Measurements from ENCODE around the gene SPATA32.

The SPATA32 gene

GRCh38 chr17:45233423-45233924 lies 28.4 kb downstream of the SPATA32 start:
- H3K4me1 ChIP-seq (ENCODE audit: control insufficient read depth in 1 of 2, insufficient read depth in 2 of 2, low read length in 2 of 2): peaks cover 9 to 14% of the 10 kb centered on the region in 2 experiments
- H3K23ac ChIP-seq (ENCODE audit: low read length): no peak overlapping the region
- no peak overlapping the region for H3K4ac ChIP-seq (ENCODE audit: low read depth, low read length)
- no peak for DNase-seq
- H4K12ac ChIP-seq (ENCODE audit: low read depth, low read length): no peak overlapping the region
- H3K14ac ChIP-seq (ENCODE audit: low read length): no peak overlapping the region
- no peak overlapping the region for H2AK5ac ChIP-seq (ENCODE audit: low read length)
- H3K4me3 ChIP-seq (ENCODE audit: low read depth, low read length): no peak overlapping the region
- H3K9me3 ChIP-seq (ENCODE audit: insufficient read depth, low read depth, low read length): peaks cover 2% of the 10 kb centered on the region
- no peak overlapping the region for H3K9ac ChIP-seq (ENCODE audit: low read length)
- no peaks in the 10 kb centered on the region for H3K36me3 ChIP-seq (ENCODE audit: control insufficient read depth in 1 of 2, insufficient read depth in 2 of 2, low read length in 2 of 2)
- no peak overlapping the region for H3K27ac ChIP-seq (ENCODE audit: low read depth, low read length)
- H2BK12ac ChIP-seq (ENCODE audit: low read length): no peak overlapping the region
- no peaks in the 10 kb centered on the region for H3K27me3 ChIP-seq (ENCODE audit: insufficient read depth, low read length)
- WGBS (ENCODE audit: extremely low coverage, insufficient coverage, insufficient read length): no CpG with 5 or more reads among the region's 8 CpGs
- H3K18ac ChIP-seq (ENCODE audit: low read length): no peak overlapping the region
- H4K91ac ChIP-seq (ENCODE audit: low read depth, low read length): no peak overlapping the region
- H2AFZ ChIP-seq (ENCODE audit: insufficient read depth, low read length, poor library complexity): no peak overlapping the region
- no peak overlapping the region for H2BK5ac ChIP-seq (ENCODE audit: low read depth, low read length, poor library complexity)
- no peak overlapping the region for H3K4me2 ChIP-seq (ENCODE audit: low read length)
- no peak overlapping the region for H2BK120ac ChIP-seq (ENCODE audit: insufficient read depth, low read length, poor library complexity)
- H3K79me2 ChIP-seq (ENCODE audit: control insufficient read depth, insufficient read depth, low read length, poor library complexity): no peaks in the 10 kb centered on the region
- no peak overlapping the region for H4K8ac ChIP-seq (ENCODE audit: low read depth, low read length)
- no peaks in the 10 kb centered on the region for H3K79me1 ChIP-seq (ENCODE audit: low read length)

- no peaks in the 10 kb centered on the region for H3K27me3 ChIP-seq (ENCODE audit: insufficient read depth, low read length)
- no peaks in the 10 kb centered on the region for H3K79me1 ChIP-seq (ENCODE audit: low read length)
- H3K9ac ChIP-seq (ENCODE audit: low read length): no peak overlapping the region
- no peak overlapping the region for H2BK5ac ChIP-seq (ENCODE audit: low read depth, low read length, poor library complexity)
- no peaks in the 10 kb centered on the region for H3K79me2 ChIP-seq (ENCODE audit: control insufficient read depth, insufficient read depth, low read length, poor library complexity)
- H4K8ac ChIP-seq (ENCODE audit: low read depth, low read length): no peak overlapping the region
- H3K18ac ChIP-seq (ENCODE audit: low read length): no peak overlapping the region
- H3K23ac ChIP-seq (ENCODE audit: low read length): no peak overlapping the region
- no peak overlapping the region for H3K27ac ChIP-seq (ENCODE audit: low read depth, low read length)
- no peaks in the 10 kb centered on the region for H3K36me3 ChIP-seq (ENCODE audit: control insufficient read depth in 1 of 2, insufficient read depth in 2 of 2, low read length in 2 of 2)
- no peak overlapping the region for H2AK5ac ChIP-seq (ENCODE audit: low read length)
- H3K9me3 ChIP-seq (ENCODE audit: insufficient read depth, low read depth, low read length): peaks cover 2% of the 10 kb centered on the region
- no peak overlapping the region for H3K4me2 ChIP-seq (ENCODE audit: low read length)
- WGBS (ENCODE audit: extremely low coverage, insufficient coverage, insufficient read length): no CpG with 5 or more reads among the region's 9 CpGs
- peaks cover 10 to 14% of the 10 kb centered on the region in 2 experiments for H3K4me1 ChIP-seq (ENCODE audit: control insufficient read depth in 1 of 2, insufficient read depth in 2 of 2, low read length in 2 of 2)
- DNase-seq: no peak
- H4K91ac ChIP-seq (ENCODE audit: low read depth, low read length): no peak overlapping the region
- H2AFZ ChIP-seq (ENCODE audit: insufficient read depth, low read length, poor library complexity): no peak overlapping the region
- H2BK120ac ChIP-seq (ENCODE audit: insufficient read depth, low read length, poor library complexity): no peak overlapping the region
- H4K12ac ChIP-seq (ENCODE audit: low read depth, low read length): no peak overlapping the region
- no peak overlapping the region for H3K4ac ChIP-seq (ENCODE audit: low read depth, low read length)
- H3K4me3 ChIP-seq (ENCODE audit: low read depth, low read length): peak overlapping the region; percentile 21
- no peak overlapping the region for H3K14ac ChIP-seq (ENCODE audit: low read length)
- H2BK12ac ChIP-seq (ENCODE audit: low read length): no peak overlapping the region
Measured at GRCh38 chr17:45232514-45233422, 29.1 kb downstream of the SPATA32 start.

GRCh38 chr17:45231481-45232116 lies 30.3 kb downstream of the SPATA32 start:
- peaks cover 2% of the 10 kb centered on the region for H3K9me3 ChIP-seq (ENCODE audit: insufficient read depth, low read depth, low read length)
- no peak overlapping the region for H4K91ac ChIP-seq (ENCODE audit: low read depth, low read length)
- H3K79me1 ChIP-seq (ENCODE audit: low read length): no peaks in the 10 kb centered on the region
- no peak overlapping the region for H2AFZ ChIP-seq (ENCODE audit: insufficient read depth, low read length, poor library complexity)
- peaks cover 10 to 14% of the 10 kb centered on the region in 2 experiments for H3K4me1 ChIP-seq (ENCODE audit: control insufficient read depth in 1 of 2, insufficient read depth in 2 of 2, low read length in 2 of 2)
- H4K8ac ChIP-seq (ENCODE audit: low read depth, low read length): no peak overlapping the region
- H3K79me2 ChIP-seq (ENCODE audit: control insufficient read depth, insufficient read depth, low read length, poor library complexity): no peaks in the 10 kb centered on the region
- no CpG with 5 or more reads among the region's 19 CpGs for WGBS (ENCODE audit: extremely low coverage, insufficient coverage, insufficient read length)
- H3K18ac ChIP-seq (ENCODE audit: low read length): no peak overlapping the region
- no peak overlapping the region for H2BK12ac ChIP-seq (ENCODE audit: low read length)
- no peak overlapping the region for H4K12ac ChIP-seq (ENCODE audit: low read depth, low read length)
- H2BK120ac ChIP-seq (ENCODE audit: insufficient read depth, low read length, poor library complexity): no peak overlapping the region
- peak in 1 of 2 donors; percentile 53 for DNase-seq
- no peaks in the 10 kb centered on the region for H3K27me3 ChIP-seq (ENCODE audit: insufficient read depth, low read length)
- no peak overlapping the region for H3K9ac ChIP-seq (ENCODE audit: low read length)
- no peak overlapping the region for H3K14ac ChIP-seq (ENCODE audit: low read length)
- H3K36me3 ChIP-seq (ENCODE audit: control insufficient read depth in 1 of 2, insufficient read depth in 2 of 2, low read length in 2 of 2): no peaks in the 10 kb centered on the region
- no peak overlapping the region for H3K27ac ChIP-seq (ENCODE audit: low read depth, low read length)
- H2AK5ac ChIP-seq (ENCODE audit: low read length): no peak overlapping the region
- no peak overlapping the region for H2BK5ac ChIP-seq (ENCODE audit: low read depth, low read length, poor library complexity)
- H3K23ac ChIP-seq (ENCODE audit: low read length): no peak overlapping the region
- H3K4me3 ChIP-seq (ENCODE audit: low read depth, low read length): no peak overlapping the region
- H3K4ac ChIP-seq (ENCODE audit: low read depth, low read length): no peak overlapping the region
- H3K4me2 ChIP-seq (ENCODE audit: low read length): no peak overlapping the region

- no peak overlapping the region for H3K4me3 ChIP-seq (ENCODE audit: low read depth, low read length)
- H4K8ac ChIP-seq (ENCODE audit: low read depth, low read length): no peak overlapping the region
- no peak overlapping the region for H3K9ac ChIP-seq (ENCODE audit: low read length)
- no peak overlapping the region for H3K27ac ChIP-seq (ENCODE audit: low read depth, low read length)
- H3K23ac ChIP-seq (ENCODE audit: low read length): no peak overlapping the region
- no peaks in the 10 kb centered on the region for H3K36me3 ChIP-seq (ENCODE audit: control insufficient read depth in 1 of 2, insufficient read depth in 2 of 2, low read length in 2 of 2)
- peak in 1 of 2 donors; percentile 4 for DNase-seq
- H3K79me2 ChIP-seq (ENCODE audit: control insufficient read depth, insufficient read depth, low read length, poor library complexity): no peaks in the 10 kb centered on the region
- H2AFZ ChIP-seq (ENCODE audit: insufficient read depth, low read length, poor library complexity): no peak overlapping the region
- no peak overlapping the region for H4K12ac ChIP-seq (ENCODE audit: low read depth, low read length)
- H3K14ac ChIP-seq (ENCODE audit: low read length): no peak overlapping the region
- H2AK5ac ChIP-seq (ENCODE audit: low read length): peak overlapping the region; percentile 32
- no peak overlapping the region for H4K91ac ChIP-seq (ENCODE audit: low read depth, low read length)
- H3K4ac ChIP-seq (ENCODE audit: low read depth, low read length): no peak overlapping the region
- H2BK120ac ChIP-seq (ENCODE audit: insufficient read depth, low read length, poor library complexity): no peak overlapping the region
- H3K4me1 ChIP-seq (ENCODE audit: control insufficient read depth in 1 of 2, insufficient read depth in 2 of 2, low read length in 2 of 2): peaks cover 10 to 14% of the 10 kb centered on the region in 2 experiments
- no peak overlapping the region for H2BK12ac ChIP-seq (ENCODE audit: low read length)
- no peak overlapping the region for H3K18ac ChIP-seq (ENCODE audit: low read length)
- WGBS (ENCODE audit: extremely low coverage, insufficient coverage, insufficient read length): no CpG with 5 or more reads among the region's 12 CpGs
- peaks cover 2% of the 10 kb centered on the region for H3K9me3 ChIP-seq (ENCODE audit: insufficient read depth, low read depth, low read length)
- H3K79me1 ChIP-seq (ENCODE audit: low read length): no peaks in the 10 kb centered on the region
- no peak overlapping the region for H2BK5ac ChIP-seq (ENCODE audit: low read depth, low read length, poor library complexity)
- H3K4me2 ChIP-seq (ENCODE audit: low read length): no peak overlapping the region
- H3K27me3 ChIP-seq (ENCODE audit: insufficient read depth, low read length): no peaks in the 10 kb centered on the region
Measured at GRCh38 chr17:45230787-45231480, 31.0 kb downstream of the SPATA32 start.

All from trophoblast cell (in vitro differentiated cells and primary cell).